K562 (cell line): ENCODE results near the gene ZNF358. TPM values are rescaled to one million over a fixed set of nuclear protein-coding genes. Genes with fewer than 3 reads are reported as not detected.

Experiments used
- ATF1 ChIP-seq, 2 experiments: fragments of 450-650 bp in 1 of 2; IDR thresholded peaks; 2 replicates each; pipeline ENCODE4 v1.6.1; 2016; ENCODE audit warnings: missing compliant biosample characterization in 1 of 2, missing genetic modification characterization in 1 of 2
- BHLHE40 ChIP-seq: IDR thresholded peaks from 2 replicates; pipeline ENCODE4 v1.6.1; 2011; ENCODE audit warnings: low read length, improper control_type of control experiment
- CC2D1A ChIP-seq: fragments of 450-650 bp; IDR thresholded peaks from 2 replicates; pipeline ENCODE4 v1.6.1; 2017; ENCODE audit warnings: mild to moderate bottlenecking
- ETV6 ChIP-seq, 3 experiments: fragments of 150-350 bp in 1 of 3; sonication (generic) in 1 of 3; formaldehyde crosslinking in 1 of 3; IDR thresholded peaks; 2 replicates each; pipeline versions ENCODE4 v1.6.1 to v1.8.0; 2014 to 2022; ENCODE audit warnings: borderline replicate concordance in 2 of 3, low read depth in 2 of 3, antibody characterized with exemption in 1 of 3, low read length in 1 of 3, mild to moderate bottlenecking in 1 of 3, missing genetic modification reagents in 1 of 3
- FOS ChIP-seq: IDR thresholded peaks from 3 replicates; pipeline ENCODE4 v1.6.1; 2011; ENCODE audit not compliant: insufficient read length; ENCODE audit errors: extremely low read depth
- FOXJ2 ChIP-seq: fragments of 200-800 bp; sonication (Bioruptor generic); IDR thresholded peaks from 2 replicates; pipeline ENCODE4 v1.6.1; 2016; ENCODE audit warnings: missing genetic modification characterization, missing compliant biosample characterization
- HMG20B ChIP-seq: fragments of 250-450 bp; sonication (Bioruptor Pico); IDR thresholded peaks from 2 replicates; pipeline ENCODE4 v1.5.0; 2021; ENCODE audit warnings: mild to moderate bottlenecking
- KLF6 ChIP-seq: fragments of 250-450 bp; sonication (Bioruptor Pico); IDR thresholded peaks from 2 replicates; pipeline ENCODE4 v1.4.0; 2020; ENCODE audit warnings: mild to moderate bottlenecking, moderate library complexity, borderline replicate concordance
- MCM3 ChIP-seq: fragments of 450-650 bp; IDR thresholded peaks from 2 replicates; pipeline ENCODE4 v1.6.1; 2016
- MIER1 ChIP-seq: fragments of 450-650 bp; IDR thresholded peaks from 2 replicates; pipeline ENCODE4 v1.6.1; 2016; ENCODE audit warnings: antibody characterized with exemption, mild to moderate bottlenecking, low read depth
- NCOA6 ChIP-seq: fragments of 450-650 bp; IDR thresholded peaks from 2 replicates; pipeline ENCODE4 v1.6.1; 2017; ENCODE audit warnings: mild to moderate bottlenecking
- NFYB ChIP-seq: IDR thresholded peaks from 2 replicates; pipeline ENCODE4 v1.6.1; 2011; ENCODE audit warnings: mild to moderate bottlenecking, moderate library complexity; ENCODE audit not compliant: insufficient read length; ENCODE audit errors: extremely low read depth
- NONO ChIP-seq, 2 experiments: fragments of 200-400 bp in 1 of 2; fragments of 450-650 bp in 1 of 2; formaldehyde crosslinking in 1 of 2; IDR thresholded peaks; 2 replicates each; pipeline ENCODE4 v1.6.1; 2017; ENCODE audit warnings: low read depth in 2 of 2, mild to moderate bottlenecking in 2 of 2, moderate library complexity in 2 of 2, low read length in 1 of 2
- RBM14 ChIP-seq: fragments of 200-400 bp; formaldehyde crosslinking; IDR thresholded peaks from 2 replicates; pipeline ENCODE4 v1.6.1; 2018; ENCODE audit warnings: low read depth, mild to moderate bottlenecking, low read length, moderate library complexity, borderline replicate concordance; ENCODE audit not compliant: insufficient read depth
- TAL1 ChIP-seq: fragments of 450-650 bp; IDR thresholded peaks from 2 replicates; pipeline ENCODE4 v1.6.1; 2016; ENCODE audit warnings: mild to moderate bottlenecking
- TFE3 ChIP-seq: fragments of 450-650 bp; formaldehyde crosslinking; IDR thresholded peaks from 2 replicates; pipeline ENCODE4 v1.4.0; 2020; ENCODE audit warnings: mild to moderate bottlenecking, mixed read lengths
- YY1 ChIP-seq, 3 experiments: IDR thresholded peaks; 2 replicates each; pipeline ENCODE4 v1.6.1; 2011; ENCODE audit warnings: low read length in 2 of 3, mild to moderate bottlenecking in 2 of 3, moderate library complexity in 2 of 3, borderline replicate concordance in 1 of 3, control low read depth in 1 of 3, low read depth in 1 of 3; ENCODE audit not compliant: insufficient read depth in 3 of 3, insufficient replicate concordance in 2 of 3, control insufficient read depth in 1 of 3, insufficient read length in 1 of 3; ENCODE audit errors: extremely low read depth in 1 of 3
- ZBTB49 ChIP-seq: sonication (generic); formaldehyde crosslinking; IDR thresholded peaks from 2 replicates; pipeline ENCODE4 v1.8.0; 2022; ENCODE audit warnings: missing genetic modification reagents, mild to moderate bottlenecking, borderline replicate concordance
- ZNF134 ChIP-seq: fragments of 250-450 bp; sonication (Bioruptor Pico); conservative IDR thresholded peaks from 2 replicates; pipeline ENCODE4 v1.4.0; 2020
- ZNF280B ChIP-seq: fragments of 250-450 bp; sonication (Bioruptor Pico); IDR thresholded peaks from 2 replicates; pipeline ENCODE4 v1.5.1; 2021; ENCODE audit warnings: mild to moderate bottlenecking
- ZNF324 ChIP-seq: fragments of 250-450 bp; sonication (Bioruptor Pico); IDR thresholded peaks from 2 replicates; pipeline ENCODE4 v1.4.0; 2020; ENCODE audit warnings: mild to moderate bottlenecking
- polyA plus RNA-seq, 8 experiments: library from polyadenylated mRNA; depleted of rRNA in 4 of 8; stranded (reverse) in 5 of 8; unstranded in 3 of 8; fragments of >200 nt; fragmentation: Nextera tagmentation in 2 of 8; fragmentation: Illumina TruSeq in 1 of 8; extraction: Ambion mirVana in 2 of 8; extraction: Trizol in 1 of 8; gene quantifications; 2 replicates each; pipeline versions ENCODE4 v1.2.1 to v1.2.3, GENCODE V29; 2011 to 2014; ENCODE audit warnings: inconsistent platforms in 1 of 8, missing spikeins in 1 of 8
- total RNA-seq, 7 experiments: library from RNA; depleted of rRNA in 6 of 7; stranded (reverse); fragments of >200 nt in 6 of 7; fragmentation: Illumina TruSeq in 2 of 7; extraction: Trizol in 2 of 7; gene quantifications; 2 replicates each; pipeline versions ENCODE4 v1.2.1 to v1.2.3, GENCODE V29; 2011 to 2021; ENCODE audit warnings: low replicate concordance in 1 of 7

The ZNF358 gene
- total and polyA plus RNA-seq, 9 of the 15 experiments (the other 6 are each of a cell fraction or from before 2014, with no cell fraction given): 0.04 to 17.2 (median 4.9) TPM

GRCh38 chr19:7522072-7522922 is 6.4 kb downstream of the ZNF358 start, which contains the start of gene MCOLN1 (continued):
- TF ChIP-seq ZBTB49 (CRISPR knock-in tag): no peak
- TF ChIP-seq FOS: peak; percentile 88
- peak; percentile 48; the same call in 1 of the 2 replicates for TF ChIP-seq FOXJ2 (tag)
- TF ChIP-seq ZNF134 (CRISPR knock-in tag): 0 out of 2 replicates have a peak, but pooled peaks have one; percentile 6
- TF ChIP-seq CC2D1A: peak; percentile 51; the same call in 1 of the 2 replicates
- TF ChIP-seq ATF1 (CRISPR knock-in tag; IDR thresholded peaks at IDR 0.05): no peak
- TF ChIP-seq ATF1 (tag; IDR thresholded peaks at IDR 0.05): peak; percentile 79
- no peak for TF ChIP-seq TAL1
- TF ChIP-seq MCM3: no peak
- no peak for TF ChIP-seq RBM14
- peak in 1 of 2 experiments; percentile 67; a peak in 1 of 4 replicates for TF ChIP-seq NONO (IDR thresholded peaks at IDR 0.05; ENCODE audit: low read depth in 2 of 2, low read length in 1 of 2)
- peak in 2 of 3 experiments; percentile 35 to 48 for TF ChIP-seq YY1 (IDR thresholded peaks at IDR 0.05; ENCODE audit: borderline replicate concordance in 1 of 3, control insufficient read depth in 1 of 3, extremely low read depth in 1 of 3, insufficient read depth in 3 of 3, insufficient read length in 1 of 3, insufficient replicate concordance in 2 of 3, low read depth in 1 of 3, low read length in 2 of 3)
- peak; percentile 100 for TF ChIP-seq TFE3
- TF ChIP-seq ZNF280B: no peak
- no peak for TF ChIP-seq ETV6 (IDR thresholded peaks at IDR 0.05; ENCODE audit: borderline replicate concordance in 1 of 2, low read depth in 2 of 2, low read length in 1 of 2)
- 0 out of 2 replicates have a peak, but pooled peaks have one; percentile 46 for TF ChIP-seq ETV6 (CRISPR knock-in tag; IDR thresholded peaks at IDR 0.05; ENCODE audit: borderline replicate concordance)
- no peak for TF ChIP-seq NFYB
- TF ChIP-seq NCOA6: no peak
- TF ChIP-seq BHLHE40: peak; percentile 98
- no peak for TF ChIP-seq HMG20B (CRISPR knock-in tag)
- TF ChIP-seq MIER1: peak; percentile 20; the same call in 1 of the 2 replicates
- 0 out of 2 replicates have a peak, but pooled peaks have one; percentile 9 for TF ChIP-seq ZNF324 (CRISPR knock-in tag)
- peak; percentile 61; the same call in 1 of the 2 replicates for TF ChIP-seq KLF6
